Mesothelial cell of epicardium (in vitro differentiated cells): ENCODE data around the gene IRF1. TPM values are rescaled to one million over a fixed set of nuclear protein-coding genes. Genes with fewer than 3 reads are reported as not detected.
"Not testable (repeated sequence)": the region's sequence is repeated elsewhere in the genome, so short reads cannot be mapped to it uniquely, and the experiment has no call there.

ENCODE experiments used
- DNase-seq, 2 experiments: peaks; one replicate each; pipeline ENCODE4 v3.0.0; 2021; ENCODE audit warnings: low spot score in 2 of 2; ENCODE audit not compliant: unreplicated experiment in 2 of 2
- H3K27ac Mint-ChIP-seq: 2 replicates; pipeline ENCODE4 v1.8.0; 2021; ENCODE audit warnings: mixed read lengths
- H3K27me3 Mint-ChIP-seq: 2 replicates; pipeline ENCODE4 v1.8.0; 2021; ENCODE audit warnings: low read depth, mixed read lengths
- H3K36me3 Mint-ChIP-seq: 2 replicates; pipeline ENCODE4 v1.8.0; 2021; ENCODE audit warnings: mixed read lengths
- H3K4me1 Mint-ChIP-seq: 2 replicates; pipeline ENCODE4 v1.8.0; 2021; ENCODE audit warnings: mixed read lengths
- H3K4me3 Mint-ChIP-seq: 2 replicates; pipeline ENCODE4 v1.8.0; 2021; ENCODE audit warnings: mild to moderate bottlenecking, moderate library complexity, mixed read lengths
- H3K9me3 Mint-ChIP-seq: 2 replicates; pipeline ENCODE4 v1.8.0; 2021; ENCODE audit warnings: mixed read lengths
- total RNA-seq: library from RNA; stranded (reverse); gene quantifications from 3 replicates; pipeline ENCODE4 v1.2.1, GENCODE V29; 2021
- TF ChIP-seq, protein P1 (sequence below): fragments of 200-600 bp; sonication (generic); IDR thresholded peaks from one replicate; pipeline ENCODE4 v1.5.0; 2021; ENCODE audit warnings: antibody characterized with exemption; ENCODE audit not compliant: unreplicated experiment

Gene IRF1
- total RNA-seq, 1 donor from 2014 or later: 33.3 TPM

DNA sequence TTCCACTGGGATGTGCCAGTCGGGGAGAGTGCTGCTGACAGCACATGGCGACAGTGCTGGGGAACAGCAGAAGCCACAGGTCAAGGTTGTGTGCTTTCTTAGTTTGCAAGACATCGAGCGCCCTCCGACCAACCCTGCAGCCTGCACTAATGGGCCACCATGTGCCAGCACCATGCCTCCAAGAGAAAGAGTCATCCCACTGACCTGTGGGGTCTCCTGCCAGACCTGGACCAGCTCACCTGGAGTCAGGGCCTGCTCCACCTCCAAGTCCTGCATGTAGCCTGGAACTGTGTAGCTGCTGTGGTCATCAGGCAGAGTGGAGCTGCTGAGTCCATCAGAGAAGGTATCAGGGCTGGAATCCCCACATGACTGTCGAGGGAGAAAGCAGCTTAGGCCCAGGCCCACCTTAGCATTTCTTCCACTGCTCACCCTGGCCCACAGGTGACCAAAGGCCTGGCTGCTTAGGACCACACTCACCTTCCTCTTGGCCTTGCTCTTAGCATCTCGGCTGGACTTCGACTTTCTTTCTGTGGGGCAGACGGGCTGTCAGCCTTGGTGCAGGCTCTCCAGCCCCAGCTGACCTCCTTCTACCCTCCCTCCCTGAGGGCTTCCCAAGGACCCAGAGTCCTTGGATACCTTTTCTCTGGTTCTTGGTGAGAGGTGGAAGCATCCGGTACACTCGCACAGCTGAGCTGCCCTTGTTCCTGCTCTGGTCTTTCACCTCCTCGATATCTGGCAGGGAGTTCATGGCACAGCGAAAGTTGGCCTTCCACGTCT is 4.1 kb downstream of the IRF1 start:
- peaks cover 24% of the 10 kb centered on the region for H3K36me3 Mint-ChIP-seq
- TF ChIP-seq, protein P1, sequence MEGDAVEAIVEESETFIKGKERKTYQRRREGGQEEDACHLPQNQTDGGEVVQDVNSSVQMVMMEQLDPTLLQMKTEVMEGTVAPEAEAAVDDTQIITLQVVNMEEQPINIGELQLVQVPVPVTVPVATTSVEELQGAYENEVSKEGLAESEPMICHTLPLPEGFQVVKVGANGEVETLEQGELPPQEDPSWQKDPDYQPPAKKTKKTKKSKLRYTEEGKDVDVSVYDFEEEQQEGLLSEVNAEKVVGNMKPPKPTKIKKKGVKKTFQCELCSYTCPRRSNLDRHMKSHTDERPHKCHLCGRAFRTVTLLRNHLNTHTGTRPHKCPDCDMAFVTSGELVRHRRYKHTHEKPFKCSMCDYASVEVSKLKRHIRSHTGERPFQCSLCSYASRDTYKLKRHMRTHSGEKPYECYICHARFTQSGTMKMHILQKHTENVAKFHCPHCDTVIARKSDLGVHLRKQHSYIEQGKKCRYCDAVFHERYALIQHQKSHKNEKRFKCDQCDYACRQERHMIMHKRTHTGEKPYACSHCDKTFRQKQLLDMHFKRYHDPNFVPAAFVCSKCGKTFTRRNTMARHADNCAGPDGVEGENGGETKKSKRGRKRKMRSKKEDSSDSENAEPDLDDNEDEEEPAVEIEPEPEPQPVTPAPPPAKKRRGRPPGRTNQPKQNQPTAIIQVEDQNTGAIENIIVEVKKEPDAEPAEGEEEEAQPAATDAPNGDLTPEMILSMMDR: no peak
- H3K9me3 Mint-ChIP-seq: no peaks in the 10 kb centered on the region
- no peak overlapping the region for H3K4me3 Mint-ChIP-seq
- DNase-seq: peak in 1 of 2 experiments; percentile 22
- H3K27ac Mint-ChIP-seq: no peak overlapping the region
- H3K4me1 Mint-ChIP-seq: peaks cover 17% of the 10 kb centered on the region
- no peaks in the 10 kb centered on the region for H3K27me3 Mint-ChIP-seq

DNA sequence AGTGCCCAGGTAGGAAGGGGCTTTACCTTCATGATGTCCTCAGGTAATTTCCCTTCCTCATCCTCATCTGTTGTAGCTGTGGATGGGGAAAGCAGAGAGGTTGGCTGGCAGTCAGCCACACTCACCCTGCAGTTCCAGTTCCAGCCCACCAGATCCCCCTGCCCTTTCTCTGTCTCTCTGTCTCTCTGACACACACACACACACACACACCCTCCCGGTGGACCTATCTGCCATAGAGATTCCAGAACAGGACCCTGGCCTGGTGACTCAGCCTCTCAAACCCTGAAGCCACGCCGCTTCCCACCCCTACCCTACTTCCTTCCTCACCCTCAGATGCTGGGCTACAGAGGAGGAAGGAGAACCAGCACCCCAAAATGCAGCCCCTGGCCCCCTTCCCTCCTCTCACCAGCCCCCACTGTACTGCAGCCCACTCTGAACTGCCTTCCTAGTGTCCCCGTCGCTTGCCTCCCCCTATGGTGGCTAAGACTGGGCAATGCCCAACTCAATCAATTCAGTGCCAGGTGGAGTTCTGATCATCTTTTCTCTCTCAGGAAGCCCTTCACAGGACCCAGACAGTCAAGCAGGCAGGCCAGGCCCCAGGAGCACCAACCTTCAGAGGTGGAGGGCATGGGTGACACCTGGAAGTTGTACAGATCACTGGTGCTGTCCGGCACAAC is 4.8 kb downstream of the IRF1 start:
- Mint-ChIP-seq H3K9me3 (no peaks in the 10 kb centered on the region), H3K36me3 (peaks cover 24% of the 10 kb centered on the region), H3K4me3 (no peak overlapping the region), H3K27ac (no peak overlapping the region), H3K4me1 (peaks cover 12% of the 10 kb centered on the region), H3K27me3 (no peaks in the 10 kb centered on the region)
- DNase-seq: no peak
- TF ChIP-seq, protein P1: no peak

DNA sequence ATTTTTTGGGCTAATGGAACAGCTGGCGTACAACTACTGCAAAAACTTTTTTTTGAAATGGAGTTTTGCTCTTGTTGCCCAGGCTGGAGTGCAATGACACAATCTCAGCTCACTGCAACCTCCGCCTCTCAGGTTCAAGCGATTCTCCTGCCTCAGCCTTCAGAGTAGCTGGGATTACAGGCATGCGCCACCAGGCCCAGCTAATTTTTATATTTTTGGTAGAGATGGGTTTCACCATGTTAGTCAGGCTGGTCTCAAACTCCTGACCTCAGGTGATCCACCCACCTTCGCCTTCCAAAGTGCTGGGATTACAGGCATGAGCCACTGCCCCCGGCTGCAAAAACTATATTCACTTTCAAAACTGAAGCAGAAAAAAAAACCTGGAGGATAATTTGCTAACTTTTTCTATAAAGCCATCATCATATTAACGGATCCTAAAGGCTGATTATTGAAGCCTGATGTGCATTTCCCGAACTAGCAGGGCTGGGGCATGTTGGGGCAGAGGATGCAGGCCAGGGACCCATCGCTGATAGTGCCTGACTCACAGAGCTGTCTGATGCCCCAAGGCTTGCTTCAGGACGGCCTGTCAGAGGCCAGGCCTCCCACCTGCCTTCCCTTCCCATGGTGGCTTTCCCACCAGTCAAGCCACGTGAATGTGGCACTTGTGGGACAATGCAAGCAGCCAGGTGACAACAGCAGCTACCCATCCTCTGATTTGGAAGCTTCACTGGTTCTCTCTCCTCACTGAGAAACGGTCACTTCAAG is 5.5 kb downstream of the IRF1 start:
- peaks cover 12% of the 10 kb centered on the region for H3K4me1 Mint-ChIP-seq
- H3K9me3 Mint-ChIP-seq, H3K27ac Mint-ChIP-seq, H3K27me3 Mint-ChIP-seq, DNase-seq, H3K4me3 Mint-ChIP-seq: not testable (repeated sequence)
- peaks cover 24% of the 10 kb centered on the region for H3K36me3 Mint-ChIP-seq

DNA sequence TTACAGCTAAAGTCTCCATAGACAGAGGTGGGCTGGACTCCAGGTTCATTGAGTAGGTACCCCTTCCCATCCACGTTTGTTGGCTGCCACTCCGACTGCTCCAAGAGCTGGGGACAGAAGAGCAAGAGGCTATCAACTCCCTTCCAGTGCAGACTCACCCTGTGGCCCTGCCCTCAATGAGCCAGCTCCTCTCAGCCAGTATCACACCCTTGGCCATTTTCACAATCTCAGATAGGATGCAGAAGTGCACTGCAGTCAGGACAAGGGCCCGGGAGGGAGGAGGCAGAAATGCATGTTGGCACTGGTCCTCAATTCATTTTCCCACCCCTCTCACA is 6.2 kb downstream of the IRF1 start:
- no peaks in the 10 kb centered on the region for H3K27me3 Mint-ChIP-seq

DNA sequence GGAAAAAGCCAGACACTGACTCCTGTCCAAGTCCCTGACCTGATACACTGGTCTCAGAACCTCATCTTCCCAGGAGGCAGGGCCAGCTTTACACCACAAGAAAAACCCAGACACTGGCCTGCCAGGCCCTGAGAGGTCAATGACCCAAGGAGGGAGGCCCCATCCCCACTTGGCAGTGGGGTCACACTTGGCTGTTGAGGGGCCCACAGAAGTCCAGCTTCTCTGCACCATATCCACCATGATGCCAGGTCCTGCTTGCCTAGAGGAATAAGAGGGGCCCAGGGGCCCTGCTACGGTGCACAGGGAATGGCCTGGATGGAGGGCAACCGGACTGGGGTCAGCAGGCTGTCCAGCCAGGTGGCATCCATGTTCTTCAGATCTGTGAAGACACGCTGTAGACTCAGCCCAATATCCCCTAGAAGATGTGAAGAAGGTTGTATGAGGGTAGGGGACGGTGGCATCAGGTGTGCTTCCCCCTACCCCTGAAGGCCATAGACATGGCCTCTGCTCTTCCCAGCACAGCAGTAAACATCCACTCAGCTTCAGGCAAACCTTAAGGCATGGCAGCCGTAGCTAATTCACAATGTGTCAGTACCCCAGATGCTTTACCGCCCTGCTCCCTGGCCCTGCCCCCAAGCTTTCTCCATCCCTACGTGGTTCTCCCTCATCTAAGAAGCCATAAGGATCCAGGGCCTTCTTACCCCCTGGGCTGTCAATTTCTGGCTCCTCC is 6.7 kb downstream of the IRF1 start:
- no peak for DNase-seq
- Mint-ChIP-seq H3K36me3 (peaks cover 24% of the 10 kb centered on the region), H3K27ac (no peak overlapping the region), H3K27me3 (no peaks in the 10 kb centered on the region), H3K9me3 (no peaks in the 10 kb centered on the region), H3K4me1 (peaks cover under 1% of the 10 kb centered on the region), H3K4me3 (no peak overlapping the region)
- TF ChIP-seq, protein P1: no peak

More for the DNA sequence above, 6.2 kb downstream of the IRF1 start:
- Mint-ChIP-seq H3K9me3 (no peaks in the 10 kb centered on the region), H3K4me1 (peaks cover 6% of the 10 kb centered on the region), H3K4me3 (no peak overlapping the region), H3K27ac (no peak overlapping the region), H3K36me3 (peaks cover 24% of the 10 kb centered on the region)
- DNase-seq: no peak
- TF ChIP-seq, protein P1: no peak
